GM18526 (cell line): ENCODE measurements around the gene TALDO1.

Source experiments
- POLR2A ChIP-seq: IDR thresholded peaks from 3 replicates; pipeline ENCODE4 v1.6.1; 2011; ENCODE audit not compliant: insufficient read length; ENCODE audit errors: extremely low read depth

The TALDO1 gene

GRCh38 chr11:779955-780532, 32.8 kb downstream of the TALDO1 start:
- TF ChIP-seq POLR2A, result no peak

- no peak for TF ChIP-seq POLR2A
These were observed 35.3 kb downstream of the TALDO1 start for GRCh38 chr11:782264-783174.

- TF ChIP-seq POLR2A, result no peak
These were observed 36.3 kb downstream of the TALDO1 start for GRCh38 chr11:783581-784015.

GRCh38 chr11:786235-787083, 39.2 kb downstream of the TALDO1 start:
- TF ChIP-seq POLR2A, result no peak

GRCh38 chr11:787084-787675, 39.9 kb downstream of the TALDO1 start:
- TF ChIP-seq POLR2A, result no peak

GRCh38 chr11:788009-788640, 40.9 kb downstream of the TALDO1 start:
- no peak for TF ChIP-seq POLR2A

GRCh38 chr11:788953-789940, 42.0 kb downstream of the TALDO1 start:
- TF ChIP-seq POLR2A, result no peak

GRCh38 chr11:789943-790342, 42.7 kb downstream of the TALDO1 start, which contains the start of gene CEND1:
TSS of gene CEND1 (minus strand) at chr11:790090. CDS start at chr11:788576, 1,514 bp downstream.
- no peak for TF ChIP-seq POLR2A

GRCh38 chr11:790721-791564, 43.7 kb downstream of the TALDO1 start:
- TF ChIP-seq POLR2A, result no peak

- TF ChIP-seq POLR2A, result no peak
These were observed 44.6 kb downstream of the TALDO1 start for GRCh38 chr11:791658-792534.

- TF ChIP-seq POLR2A, result no peak
These were observed 45.2 kb downstream of the TALDO1 start for GRCh38 chr11:792535-792821.

GRCh38 chr11:792873-793272, 45.6 kb downstream of the TALDO1 start:
- no peak for TF ChIP-seq POLR2A
